ACC112 (cell line): Measurements from ENCODE around the gene SEMA4A.

Experiments
- H2AFZ ChIP-seq: fragments of 200-600 bp; sonication (generic); one replicate; pipeline ENCODE4 v1.6.0; 2017; ENCODE audit warnings: antibody characterized with exemption, low read length; ENCODE audit not compliant: unreplicated experiment
- H3K27ac ChIP-seq: fragments of 200-600 bp; sonication (generic); 2 replicates; pipeline ENCODE4 v1.5.1; 2014; ENCODE audit warnings: low read depth, mild to moderate bottlenecking, antibody characterized with exemption, low read length, moderate library complexity
- H3K27me3 ChIP-seq: fragments of 200-600 bp; sonication (generic); 2 replicates; pipeline ENCODE4 v1.6.1; 2014; ENCODE audit warnings: mild to moderate bottlenecking, antibody characterized with exemption, low read length, moderate library complexity, mixed read lengths; ENCODE audit not compliant: insufficient read depth
- H3K36me3 ChIP-seq: fragments of 200-600 bp; sonication (generic); 2 replicates; pipeline ENCODE4 v1.6.1; 2016; ENCODE audit warnings: mild to moderate bottlenecking, antibody characterized with exemption, low read length, moderate library complexity, mixed read lengths; ENCODE audit not compliant: insufficient read depth
- H3K4me1 ChIP-seq: fragments of 200-600 bp; sonication (generic); one replicate; pipeline ENCODE4 v1.6.1; 2016; ENCODE audit warnings: low read length, mixed read lengths; ENCODE audit not compliant: insufficient read depth, unreplicated experiment, control insufficient read depth
- H3K4me3 ChIP-seq: fragments of 200-600 bp; sonication (generic); 2 replicates; pipeline ENCODE4 v1.5.1; 2014; ENCODE audit warnings: mild to moderate bottlenecking, low read depth, low read length
- H3K79me2 ChIP-seq: fragments of 200-600 bp; sonication (generic); one replicate; pipeline ENCODE4 v1.6.0; 2016; ENCODE audit warnings: low read length; ENCODE audit not compliant: control insufficient read depth, unreplicated experiment, insufficient read depth

Gene SEMA4A

GRCh38 chr1:156226116-156226538 is 72.7 kb downstream of the SEMA4A start:
- Histone ChIP-seq H3K4me3 (no peak overlapping the region), H2AFZ (no peak overlapping the region), H3K4me1 (peaks cover 8% of the 10 kb centered on the region), H3K27me3 (no peaks in the 10 kb centered on the region), H3K36me3 (no peaks in the 10 kb centered on the region), H3K79me2 (peaks cover under 1% of the 10 kb centered on the region), H3K27ac (no peak overlapping the region)

GRCh38 chr1:156226782-156227181 is 73.4 kb downstream of the SEMA4A start:
- Histone ChIP-seq H3K4me1 (peaks cover 8% of the 10 kb centered on the region), H3K27me3 (no peaks in the 10 kb centered on the region), H3K36me3 (no peaks in the 10 kb centered on the region), H3K4me3 (no peak overlapping the region), H3K27ac (no peak overlapping the region), H3K79me2 (no peaks in the 10 kb centered on the region), H2AFZ (no peak overlapping the region)
